Measurements from ENCODE around the gene SRC. TPM values are rescaled to one million over a fixed set of nuclear protein-coding genes. Genes with fewer than 3 reads are reported as not detected.

The SRC gene
- total and polyA plus RNA-seq, 2 of the 8 experiments (the other 6 are each of a cell fraction or from before 2014, with no cell fraction given) = 27.6 to 28.8 TPM

- TF ChIP-seq CREB1 (IDR thresholded peaks at IDR 0.05) = no peak
- TF ChIP-seq ASH2L (IDR thresholded peaks at IDR 0.05; ENCODE audit: low read length) = no peak
- no peak for TF ChIP-seq BACH1 (IDR thresholded peaks at IDR 0.05; ENCODE audit: low read length)
- no peak for TF ChIP-seq SP1 (IDR thresholded peaks at IDR 0.05; ENCODE audit: low read depth, low read length)
- TF ChIP-seq EZH2 (IDR thresholded peaks at IDR 0.05; ENCODE audit: low read depth, low read length, severe bottlenecking) = no peak
- TF ChIP-seq RFX5 (IDR thresholded peaks at IDR 0.05; ENCODE audit: borderline replicate concordance, low read depth, low read length) = no peak
Measured at GRCh38 chr20:37363221-37364012, 17.5 kb downstream of the SRC start (continued).

Data from H1 (cell line).